HG03469 (cell line): ENCODE data around the gene EN2.

Experiments used
- ATAC-seq: cut with Tn5 transposase; IDR thresholded peaks from one replicate; pipeline ENCODE4 v1.9.1; 2021; ENCODE audit warnings: mild to moderate bottlenecking, moderate library complexity, moderate number of reproducible peaks; ENCODE audit not compliant: unreplicated experiment

EN2 gene

GRCh38 chr7:155450558-155450969 lies 7.4 kb upstream of the EN2 start:
- ATAC-seq, result no peak

GRCh38 chr7:155450970-155451801 lies 6.7 kb upstream of the EN2 start:
- ATAC-seq, result no peak

GRCh38 chr7:155451840-155452239 lies 6.1 kb upstream of the EN2 start:
- ATAC-seq, result no peak

GRCh38 chr7:155452505-155453295 lies 5.2 kb upstream of the EN2 start:
- no peak for ATAC-seq

GRCh38 chr7:155453296-155454182 lies 4.4 kb upstream of the EN2 start:
- ATAC-seq, result no peak

- ATAC-seq, result no peak
These were observed 3.5 kb upstream of the EN2 start for GRCh38 chr7:155454183-155455112.

GRCh38 chr7:155455132-155455693 lies 2.7 kb upstream of the EN2 start:
- ATAC-seq, result no peak

- ATAC-seq, result no peak
These were observed 1.9 kb upstream of the EN2 start for GRCh38 chr7:155455776-155456737.

GRCh38 chr7:155456738-155457543 lies 988 bp upstream of the EN2 start:
- no peak for ATAC-seq

GRCh38 chr7:155457544-155458110 lies 302 bp upstream of the EN2 start:
- no peak for ATAC-seq

GRCh38 chr7:155458878-155459699 lies 1.2 kb downstream of the EN2 start:
- no peak for ATAC-seq

- ATAC-seq, result no peak
These were observed 2.0 kb downstream of the EN2 start for GRCh38 chr7:155459700-155460461.

- no peak for ATAC-seq
These were observed 3.1 kb downstream of the EN2 start for GRCh38 chr7:155460926-155461613.

GRCh38 chr7:155461631-155462030 lies 3.7 kb downstream of the EN2 start:
- ATAC-seq, result no peak

- ATAC-seq, result no peak
These were observed 4.3 kb downstream of the EN2 start for GRCh38 chr7:155462163-155462735.
